OCI-LY7 (cell line): Measurements from ENCODE around the gene COL1A2. TPM values are rescaled to one million over a fixed set of nuclear protein-coding genes. Genes with fewer than 3 reads are reported as not detected.

Experiments used
- BruUV-seq: library from RNA; stranded (reverse); fragments of 400-500 nt; replicated peaks from 2 replicates; lab custom pipeline; 2021; lab: Mats Ljungman, UMichigan
- CTCF ChIA-PET: fragments of 300-600 bp; sonication (Branson Sonifier 250); formaldehyde crosslinking; loops from one replicate; lab custom pipeline; 2022; ENCODE audit warnings: antibody characterized with exemption; ENCODE audit not compliant: unreplicated experiment; lab: Charles Lee
- POLR2A ChIA-PET: fragments of 300-600 bp; sonication (Branson Sonifier 250); formaldehyde crosslinking; loops from one replicate; lab custom pipeline; 2022; ENCODE audit warnings: antibody characterized with exemption; lab: Charles Lee
- DNase-seq: peaks from one replicate; pipeline ENCODE4 v3.0.0-alpha.2; 2015; ENCODE audit warnings: low spot score
- H2AFZ ChIP-seq: fragments of 200-600 bp; sonication (generic), shearing (Covaris generic); 2 replicates; pipeline ENCODE4 v1.6.1; 2014; ENCODE audit warnings: mild to moderate bottlenecking, antibody characterized with exemption, low read length, moderate library complexity
- H3K27ac ChIP-seq: fragments of 200-600 bp; sonication (generic); 2 replicates; pipeline ENCODE4 v1.5.1; 2014; ENCODE audit warnings: mixed run types, low read depth, mild to moderate bottlenecking, moderate library complexity, low read length, inconsistent platforms; ENCODE audit not compliant: poor library complexity, severe bottlenecking
- H3K36me3 ChIP-seq: fragments of 200-600 bp; sonication (generic); 2 replicates; pipeline ENCODE4 v1.6.1; 2014; ENCODE audit warnings: mild to moderate bottlenecking, antibody characterized with exemption, low read length, moderate library complexity, mixed read lengths; ENCODE audit not compliant: insufficient read depth
- H3K4me1 ChIP-seq: fragments of 200-600 bp; sonication (generic); 2 replicates; pipeline ENCODE4 v1.5.1; 2014; ENCODE audit warnings: mild to moderate bottlenecking, low read length; ENCODE audit not compliant: insufficient read depth, poor library complexity, severe bottlenecking
- H3K4me2 ChIP-seq: fragments of 200-600 bp; sonication (generic); 2 replicates; pipeline ENCODE4 v1.6.1; 2014; ENCODE audit warnings: mild to moderate bottlenecking, low read length
- H3K4me3 ChIP-seq: fragments of 200-600 bp; sonication (generic); 2 replicates; pipeline ENCODE4 v1.5.1; 2014; ENCODE audit warnings: mild to moderate bottlenecking, low read depth, low read length; ENCODE audit not compliant: poor library complexity, severe bottlenecking
- H3K79me2 ChIP-seq: fragments of 200-600 bp; sonication (generic); 2 replicates; pipeline ENCODE4 v1.6.1; 2016; ENCODE audit warnings: low read depth, mild to moderate bottlenecking, low read length, moderate library complexity, mixed read lengths; ENCODE audit not compliant: insufficient read depth
- H3K9me2 ChIP-seq: fragments of 200-600 bp; sonication (generic); 2 replicates; pipeline ENCODE4 v1.6.1; 2016; ENCODE audit warnings: mild to moderate bottlenecking, low read length, mixed read lengths; ENCODE audit not compliant: insufficient read depth
- H3K9me3 ChIP-seq: fragments of 200-600 bp; sonication (generic); 2 replicates; pipeline ENCODE4 v1.6.1; 2014; ENCODE audit warnings: mild to moderate bottlenecking, mixed run types, low read length, mixed read lengths
- H4K20me1 ChIP-seq: fragments of 200-600 bp; sonication (generic); 2 replicates; pipeline ENCODE4 v1.6.1; 2014; ENCODE audit warnings: mild to moderate bottlenecking, antibody characterized with exemption, low read length, moderate library complexity, mixed read lengths; ENCODE audit not compliant: insufficient read depth
- CTCF ChIP-seq: fragments of 200-600 bp; sonication (generic); conservative IDR thresholded peaks from 2 replicates; pipeline ENCODE4 v1.5.1; 2014; ENCODE audit warnings: mild to moderate bottlenecking, antibody characterized with exemption, low read length, moderate library complexity, mixed read lengths
- EZH2phosphoT487 ChIP-seq: fragments of 200-600 bp; sonication (generic); IDR thresholded peaks from 2 replicates; pipeline ENCODE4 v1.6.1; 2018; ENCODE audit warnings: low read depth, borderline replicate concordance, mild to moderate bottlenecking, mixed run types, antibody characterized with exemption, low read length, moderate library complexity, mixed read lengths
- intact Hi-C: fragments of 100-400 bp; cut with micrococcal nuclease; formaldehyde crosslinking; loops from one replicate; pipeline ENCODE4 v1.10.0; 2022; ENCODE audit not compliant: unreplicated experiment
- total RNA-seq, 2 experiments: library from RNA; depleted of rRNA in 1 of 2; stranded (reverse); fragments of >200 nt in 1 of 2; shearing (Covaris generic) in 1 of 2; gene quantifications; 2 replicates each; pipeline ENCODE4 v1.2.3, GENCODE V29; 2014 to 2022

COL1A2 gene
- total RNA-seq, 2 experiments from 2014 or later: not detected

GRCh38 chr7:94452239-94452638, 57.5 kb downstream of the COL1A2 start:
- H3K4me2 ChIP-seq: no peak overlapping the region
- H3K79me2 ChIP-seq: no peaks in the 10 kb centered on the region
- no peaks in the 10 kb centered on the region for H3K9me2 ChIP-seq
- no peak overlapping the region for H2AFZ ChIP-seq
- TF ChIP-seq EZH2phosphoT487 (no peak), CTCF (no peak)
- intact Hi-C loops: no loop called here
- H3K9me3 ChIP-seq: no peaks in the 10 kb centered on the region
- no peak overlapping the region for H3K27ac ChIP-seq
- H3K4me1 ChIP-seq: no peaks in the 10 kb centered on the region
- no peaks in the 10 kb centered on the region for H4K20me1 ChIP-seq
- POLR2A ChIA-PET: interaction anchor here (0.6 kb wide), 1 partner anchor 63 kb away, joined by 3 read pairs; no protein-coding TSS in a partner anchor
- BruUV-seq: no TSS peak
- H3K36me3 ChIP-seq: no peaks in the 10 kb centered on the region
- CTCF ChIA-PET: no interaction called here
- DNase-seq: no peak
- H3K4me3 ChIP-seq: no peak overlapping the region

DNA sequence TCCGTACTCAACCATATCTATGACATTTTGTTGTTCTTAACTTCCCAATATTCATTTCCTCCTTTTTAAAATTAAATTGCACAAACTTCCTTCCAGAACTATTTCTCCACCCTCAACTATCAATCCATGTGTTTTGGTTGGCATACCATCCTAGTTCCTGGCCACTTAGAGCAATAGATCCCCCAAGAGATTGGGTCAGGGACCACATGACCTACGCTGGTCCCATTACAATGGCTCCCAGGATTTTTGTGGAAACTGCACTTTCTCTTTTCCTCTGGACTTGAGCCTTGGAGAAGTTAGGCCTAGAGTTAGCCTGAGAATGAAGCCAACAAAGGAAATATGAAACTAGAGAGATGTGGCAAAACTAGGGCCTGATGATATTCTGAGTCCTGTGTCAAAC, 59.2 kb downstream of the COL1A2 start:
- Histone ChIP-seq H3K9me2 (no peaks in the 10 kb centered on the region), H2AFZ (no peak overlapping the region), H4K20me1 (no peaks in the 10 kb centered on the region), H3K4me2 (no peak overlapping the region), H3K36me3 (no peaks in the 10 kb centered on the region), H3K4me1 (no peaks in the 10 kb centered on the region), H3K79me2 (no peaks in the 10 kb centered on the region), H3K4me3 (no peak overlapping the region), H3K27ac (no peak overlapping the region), H3K9me3 (no peaks in the 10 kb centered on the region)
- ChIA-PET CTCF (no interaction called here), POLR2A (no interaction called here)
- TF ChIP-seq EZH2phosphoT487 (no peak), CTCF (no peak)
- BruUV-seq: no TSS peak
- DNase-seq: no peak
- intact Hi-C loops: no loop called here

GRCh38 chr7:94458041-94458440, 63.3 kb downstream of the COL1A2 start:
- H3K27ac ChIP-seq: no peak overlapping the region
- H3K9me2 ChIP-seq: no peaks in the 10 kb centered on the region
- H3K4me1 ChIP-seq: no peaks in the 10 kb centered on the region
- BruUV-seq: no TSS peak
- no peaks in the 10 kb centered on the region for H3K79me2 ChIP-seq
- TF ChIP-seq EZH2phosphoT487 (no peak), CTCF (no peak)
- H4K20me1 ChIP-seq: no peaks in the 10 kb centered on the region; the same call in 1 of the 2 replicates
- H3K4me3 ChIP-seq: no peak overlapping the region
- H3K9me3 ChIP-seq: no peaks in the 10 kb centered on the region
- H3K36me3 ChIP-seq: no peaks in the 10 kb centered on the region
- no peak overlapping the region for H2AFZ ChIP-seq
- H3K4me2 ChIP-seq: no peak overlapping the region
- no peak for DNase-seq
- ChIA-PET CTCF (interaction anchor here (1.0 kb wide), 1 partner anchor 9 kb away, joined by 3 read pairs; no protein-coding TSS in a partner anchor), POLR2A (interaction anchor here (1.7 kb wide), 1 partner anchor 9 kb away, joined by 5 read pairs; no protein-coding TSS in a partner anchor)
- intact Hi-C loops: no loop called here
